ENCODE measurements around the gene PPP2R5A. TPM values are rescaled to one million over a fixed set of nuclear protein-coding genes. Genes with fewer than 3 reads are reported as not detected.

PPP2R5A gene
- total and polyA plus RNA-seq, 2 of the 13 experiments (the other 11 are each of a cell fraction or from before 2014, with no cell fraction given): 22.0 to 31.4 TPM

DNA sequence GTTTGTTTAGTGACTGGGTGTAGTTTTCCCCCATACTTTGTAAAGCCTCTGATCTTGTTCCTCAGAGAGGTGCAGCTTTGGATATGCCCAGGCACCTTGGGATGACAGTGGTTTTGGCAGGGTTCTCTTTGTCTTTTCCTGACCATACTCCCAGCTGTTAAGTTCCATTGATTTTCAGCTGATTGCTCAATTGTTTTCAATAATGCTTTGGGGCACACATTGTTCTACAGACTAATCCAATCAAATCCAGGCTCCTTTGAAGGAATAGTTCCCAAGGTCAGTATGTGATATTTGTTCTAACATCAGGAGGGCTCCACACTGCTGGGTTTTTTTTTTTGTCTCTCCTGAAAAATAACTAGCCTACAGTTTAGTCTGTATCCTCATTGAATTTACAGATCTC lies 24.8 kb downstream of the PPP2R5A start (continued):
- TF ChIP-seq ESRRA (CRISPR knock-in tag; IDR thresholded peaks at IDR 0.05; ENCODE audit: low read depth) (no peak), ELF4 (CRISPR knock-in tag; IDR thresholded peaks at IDR 0.05; ENCODE audit: borderline replicate concordance) (no peak), SOX6 (IDR thresholded peaks at IDR 0.05) (no peak), SOX6 (CRISPR knock-in tag; IDR thresholded peaks at IDR 0.05) (peak; percentile 95), MED1 (CRISPR knock-in tag; IDR thresholded peaks at IDR 0.05) (no peak), RNF2 (conservative IDR thresholded peaks at IDR 0.05; ENCODE audit: low read depth) (no peak), CREB1 (IDR thresholded peaks at IDR 0.05) (no peak), CREB1 (CRISPR knock-in tag; IDR thresholded peaks at IDR 0.05) (no peak), SOX5 (CRISPR knock-in tag; IDR thresholded peaks at IDR 0.05; ENCODE audit: borderline replicate concordance) (peak; percentile 97), SP1 (IDR thresholded peaks at IDR 0.05) (no peak), SP1 (CRISPR knock-in tag; IDR thresholded peaks at IDR 0.05) (no peak), FOXP1 (IDR thresholded peaks at IDR 0.05) (no peak), FOXP1 (CRISPR knock-in tag; IDR thresholded peaks at IDR 0.05) (0 out of 2 replicates have a peak, but pooled peaks have one; percentile 43), ZMYM3 (CRISPR knock-in tag; IDR thresholded peaks at IDR 0.05) (no peak), EP300 (IDR thresholded peaks at IDR 0.05; ENCODE audit: low read depth in 2 of 2, low read length in 2 of 2) (no peak; a peak in 1 of 4 replicates), EP300 (CRISPR knock-in tag; IDR thresholded peaks at IDR 0.05; ENCODE audit: borderline replicate concordance) (no peak)
- TF ChIP-seq, protein P1, sequence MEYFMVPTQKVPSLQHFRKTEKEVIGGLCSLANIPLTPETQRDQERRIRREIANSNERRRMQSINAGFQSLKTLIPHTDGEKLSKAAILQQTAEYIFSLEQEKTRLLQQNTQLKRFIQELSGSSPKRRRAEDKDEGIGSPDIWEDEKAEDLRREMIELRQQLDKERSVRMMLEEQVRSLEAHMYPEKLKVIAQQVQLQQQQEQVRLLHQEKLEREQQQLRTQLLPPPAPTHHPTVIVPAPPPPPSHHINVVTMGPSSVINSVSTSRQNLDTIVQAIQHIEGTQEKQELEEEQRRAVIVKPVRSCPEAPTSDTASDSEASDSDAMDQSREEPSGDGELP (IDR thresholded peaks at IDR 0.05; ENCODE audit: borderline replicate concordance, low read depth): peak; percentile 88
- TF ChIP-seq, protein P2, sequence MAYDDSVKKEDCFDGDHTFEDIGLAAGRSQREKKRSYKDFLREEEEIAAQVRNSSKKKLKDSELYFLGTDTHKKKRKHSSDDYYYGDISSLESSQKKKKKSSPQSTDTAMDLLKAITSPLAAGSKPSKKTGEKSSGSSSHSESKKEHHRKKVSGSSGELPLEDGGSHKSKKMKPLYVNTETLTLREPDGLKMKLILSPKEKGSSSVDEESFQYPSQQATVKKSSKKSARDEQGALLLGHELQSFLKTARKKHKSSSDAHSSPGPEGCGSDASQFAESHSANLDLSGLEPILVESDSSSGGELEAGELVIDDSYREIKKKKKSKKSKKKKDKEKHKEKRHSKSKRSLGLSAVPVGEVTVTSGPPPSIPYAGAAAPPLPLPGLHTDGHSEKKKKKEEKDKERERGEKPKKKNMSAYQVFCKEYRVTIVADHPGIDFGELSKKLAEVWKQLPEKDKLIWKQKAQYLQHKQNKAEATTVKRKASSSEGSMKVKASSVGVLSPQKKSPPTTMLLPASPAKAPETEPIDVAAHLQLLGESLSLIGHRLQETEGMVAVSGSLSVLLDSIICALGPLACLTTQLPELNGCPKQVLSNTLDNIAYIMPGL (CRISPR knock-in tag; IDR thresholded peaks at IDR 0.05; ENCODE audit: borderline replicate concordance in 1 of 2, low read depth in 1 of 2): no peak
- TF ChIP-seq, protein P3, sequence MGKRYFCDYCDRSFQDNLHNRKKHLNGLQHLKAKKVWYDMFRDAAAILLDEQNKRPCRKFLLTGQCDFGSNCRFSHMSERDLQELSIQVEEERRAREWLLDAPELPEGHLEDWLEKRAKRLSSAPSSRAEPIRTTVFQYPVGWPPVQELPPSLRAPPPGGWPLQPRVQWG (CRISPR knock-in tag; IDR thresholded peaks at IDR 0.05; ENCODE audit: borderline replicate concordance, low read depth): no peak
- TF ChIP-seq, protein P4, sequence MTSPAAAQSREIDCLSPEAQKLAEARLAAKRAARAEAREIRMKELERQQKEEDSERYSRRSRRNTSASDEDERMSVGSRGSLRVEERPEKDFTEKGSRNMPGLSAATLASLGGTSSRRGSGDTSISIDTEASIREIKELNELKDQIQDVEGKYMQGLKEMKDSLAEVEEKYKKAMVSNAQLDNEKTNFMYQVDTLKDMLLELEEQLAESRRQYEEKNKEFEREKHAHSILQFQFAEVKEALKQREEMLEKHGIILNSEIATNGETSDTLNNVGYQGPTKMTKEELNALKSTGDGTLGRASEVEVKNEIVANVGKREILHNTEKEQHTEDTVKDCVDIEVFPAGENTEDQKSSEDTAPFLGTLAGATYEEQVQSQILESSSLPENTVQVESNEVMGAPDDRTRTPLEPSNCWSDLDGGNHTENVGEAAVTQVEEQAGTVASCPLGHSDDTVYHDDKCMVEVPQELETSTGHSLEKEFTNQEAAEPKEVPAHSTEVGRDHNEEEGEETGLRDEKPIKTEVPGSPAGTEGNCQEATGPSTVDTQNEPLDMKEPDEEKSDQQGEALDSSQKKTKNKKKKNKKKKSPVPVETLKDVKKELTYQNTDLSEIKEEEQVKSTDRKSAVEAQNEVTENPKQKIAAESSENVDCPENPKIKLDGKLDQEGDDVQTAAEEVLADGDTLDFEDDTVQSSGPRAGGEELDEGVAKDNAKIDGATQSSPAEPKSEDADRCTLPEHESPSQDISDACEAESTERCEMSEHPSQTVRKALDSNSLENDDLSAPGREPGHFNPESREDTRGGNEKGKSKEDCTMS (CRISPR knock-in tag; conservative IDR thresholded peaks at IDR 0.05): no peak
- TF ChIP-seq, protein P5, sequence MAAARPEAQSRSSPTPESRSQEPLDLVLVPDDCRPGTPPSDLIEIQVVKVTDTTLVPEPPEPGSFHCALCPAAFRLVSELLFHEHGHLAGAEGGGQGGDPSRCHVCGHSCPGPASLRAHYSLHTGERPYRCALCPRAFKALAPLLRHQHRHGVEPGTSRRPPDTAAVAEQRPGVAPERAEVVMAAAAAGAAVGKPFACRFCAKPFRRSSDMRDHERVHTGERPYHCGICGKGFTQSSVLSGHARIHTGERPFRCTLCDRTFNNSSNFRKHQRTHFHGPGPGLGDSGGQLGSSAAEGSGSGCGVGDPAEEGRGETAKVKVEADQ (CRISPR knock-in tag; IDR thresholded peaks at IDR 0.05; ENCODE audit: borderline replicate concordance): no peak
- TF ChIP-seq, protein P6, sequence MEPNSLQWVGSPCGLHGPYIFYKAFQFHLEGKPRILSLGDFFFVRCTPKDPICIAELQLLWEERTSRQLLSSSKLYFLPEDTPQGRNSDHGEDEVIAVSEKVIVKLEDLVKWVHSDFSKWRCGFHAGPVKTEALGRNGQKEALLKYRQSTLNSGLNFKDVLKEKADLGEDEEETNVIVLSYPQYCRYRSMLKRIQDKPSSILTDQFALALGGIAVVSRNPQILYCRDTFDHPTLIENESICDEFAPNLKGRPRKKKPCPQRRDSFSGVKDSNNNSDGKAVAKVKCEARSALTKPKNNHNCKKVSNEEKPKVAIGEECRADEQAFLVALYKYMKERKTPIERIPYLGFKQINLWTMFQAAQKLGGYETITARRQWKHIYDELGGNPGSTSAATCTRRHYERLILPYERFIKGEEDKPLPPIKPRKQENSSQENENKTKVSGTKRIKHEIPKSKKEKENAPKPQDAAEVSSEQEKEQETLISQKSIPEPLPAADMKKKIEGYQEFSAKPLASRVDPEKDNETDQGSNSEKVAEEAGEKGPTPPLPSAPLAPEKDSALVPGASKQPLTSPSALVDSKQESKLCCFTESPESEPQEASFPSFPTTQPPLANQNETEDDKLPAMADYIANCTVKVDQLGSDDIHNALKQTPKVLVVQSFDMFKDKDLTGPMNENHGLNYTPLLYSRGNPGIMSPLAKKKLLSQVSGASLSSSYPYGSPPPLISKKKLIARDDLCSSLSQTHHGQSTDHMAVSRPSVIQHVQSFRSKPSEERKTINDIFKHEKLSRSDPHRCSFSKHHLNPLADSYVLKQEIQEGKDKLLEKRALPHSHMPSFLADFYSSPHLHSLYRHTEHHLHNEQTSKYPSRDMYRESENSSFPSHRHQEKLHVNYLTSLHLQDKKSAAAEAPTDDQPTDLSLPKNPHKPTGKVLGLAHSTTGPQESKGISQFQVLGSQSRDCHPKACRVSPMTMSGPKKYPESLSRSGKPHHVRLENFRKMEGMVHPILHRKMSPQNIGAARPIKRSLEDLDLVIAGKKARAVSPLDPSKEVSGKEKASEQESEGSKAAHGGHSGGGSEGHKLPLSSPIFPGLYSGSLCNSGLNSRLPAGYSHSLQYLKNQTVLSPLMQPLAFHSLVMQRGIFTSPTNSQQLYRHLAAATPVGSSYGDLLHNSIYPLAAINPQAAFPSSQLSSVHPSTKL (CRISPR knock-in tag; IDR thresholded peaks at IDR 0.05): peak; percentile 73

Measured in HepG2 (cell line).